GM19468 (cell line): Measurements from ENCODE around the gene UBD.

ENCODE experiments used
- ATAC-seq: cut with Tn5 transposase; IDR thresholded peaks from one replicate; pipeline ENCODE4 v1.9.1; 2021; ENCODE audit warnings: mild to moderate bottlenecking, moderate library complexity, moderate number of reproducible peaks; ENCODE audit not compliant: unreplicated experiment; ENCODE audit errors: extremely low read depth

The UBD gene

GRCh38 chr6:29563435-29563965 is 4.0 kb upstream of the UBD start:
- no peak for ATAC-seq

GRCh38 chr6:29561606-29562181 is 2.2 kb upstream of the UBD start:
- ATAC-seq, result no peak

GRCh38 chr6:29561091-29561490 is 1.6 kb upstream of the UBD start:
- ATAC-seq, result no peak

GRCh38 chr6:29558439-29559079 is 973 bp downstream of the UBD start:
- no peak for ATAC-seq

- ATAC-seq, result no peak
Observed at GRCh38 chr6:29557320-29557719, 2.2 kb downstream of the UBD start.

GRCh38 chr6:29554764-29555163 is 4.8 kb downstream of the UBD start:
- no peak for ATAC-seq

- ATAC-seq, result no peak
Observed at GRCh38 chr6:29553268-29554057, 6.1 kb downstream of the UBD start.

GRCh38 chr6:29552512-29553051 is 7.0 kb downstream of the UBD start:
- peak; percentile 60 for ATAC-seq

GRCh38 chr6:29547573-29547972 is 12.0 kb downstream of the UBD start:
- ATAC-seq, result no peak

GRCh38 chr6:29537714-29538403 is 21.7 kb downstream of the UBD start:
- no peak for ATAC-seq

GRCh38 chr6:29532320-29532951 is 27.1 kb downstream of the UBD start:
- ATAC-seq, result no peak

- no peak for ATAC-seq
Observed at GRCh38 chr6:29531668-29532067, 27.9 kb downstream of the UBD start.

- ATAC-seq, result no peak
Observed at GRCh38 chr6:29530671-29531310, 28.7 kb downstream of the UBD start.

GRCh38 chr6:29529956-29530355 is 29.6 kb downstream of the UBD start:
- ATAC-seq, result no peak

- no peak for ATAC-seq
Observed at GRCh38 chr6:29528988-29529560, 30.5 kb downstream of the UBD start.

- no peak for ATAC-seq
Observed at GRCh38 chr6:29528300-29528931, 31.1 kb downstream of the UBD start.

- ATAC-seq, result no peak
Observed at GRCh38 chr6:29527564-29527963, 32.0 kb downstream of the UBD start.

- no peak for ATAC-seq
Observed at GRCh38 chr6:29527126-29527525, 32.4 kb downstream of the UBD start.

- no peak for ATAC-seq
Observed at GRCh38 chr6:29525311-29525639, 34.3 kb downstream of the UBD start.
